Neutrophil (primary cell): ENCODE data around the gene CTDSPL.

Source experiments
- H3K27ac ChIP-seq: fragments of 200-600 bp; sonication (generic); 2 replicates; pipeline ENCODE4 v1.5.1; 2016; ENCODE audit warnings: mild to moderate bottlenecking, moderate library complexity
- H3K27me3 ChIP-seq: fragments of 200-600 bp; sonication (generic); 2 replicates; pipeline ENCODE4 v1.6.0; 2016; ENCODE audit warnings: mild to moderate bottlenecking
- H3K36me3 ChIP-seq: fragments of 200-600 bp; sonication (generic); 2 replicates; pipeline ENCODE4 v1.5.1; 2017
- H3K4me1 ChIP-seq, 2 experiments: fragments of 200-600 bp in 1 of 2; sonication (generic) in 1 of 2; 1 replicate in 1 of 2; 2 replicates in 1 of 2; pipeline versions ENCODE4 v1.5.1 to v1.6.1; 2013 to 2016; ENCODE audit warnings: low read depth in 1 of 2, low read length in 1 of 2, mild to moderate bottlenecking in 1 of 2, moderate library complexity in 1 of 2; ENCODE audit not compliant: control insufficient read depth in 1 of 2, insufficient read depth in 1 of 2
- H3K4me3 ChIP-seq, 2 experiments: fragments of 200-600 bp in 1 of 2; sonication (generic) in 1 of 2; 1 replicate in 1 of 2; 2 replicates in 1 of 2; pipeline ENCODE4 v1.5.1; 2013 to 2016; ENCODE audit warnings: low read depth in 1 of 2, low read length in 1 of 2, mild to moderate bottlenecking in 1 of 2, moderate library complexity in 1 of 2
- H3K9me3 ChIP-seq: fragments of 200-600 bp; sonication (generic); 2 replicates; pipeline ENCODE4 v1.5.1; 2016
- CTCF ChIP-seq: fragments of 200-600 bp; sonication (generic); IDR thresholded peaks from 2 replicates; pipeline ENCODE4 v1.5.1; 2016; ENCODE audit warnings: antibody characterized with exemption

Gene CTDSPL

GRCh38 chr3:37907371-37907770, 45.7 kb downstream of the CTDSPL start:
- Histone ChIP-seq H3K27me3 (no peaks in the 10 kb centered on the region), H3K9me3 (no peaks in the 10 kb centered on the region), H3K27ac (no peak overlapping the region), H3K4me1 (peaks cover 24 to 45% of the 10 kb centered on the region in 2 experiments), H3K4me3 (no peak overlapping the region), H3K36me3 (no peaks in the 10 kb centered on the region)
- TF ChIP-seq CTCF = no peak

GRCh38 chr3:37907906-37908305, 46.2 kb downstream of the CTDSPL start:
- Histone ChIP-seq H3K4me1 (peaks cover 24 to 45% of the 10 kb centered on the region in 2 experiments), H3K27me3 (no peaks in the 10 kb centered on the region), H3K36me3 (no peaks in the 10 kb centered on the region), H3K4me3 (no peak overlapping the region), H3K27ac (no peak overlapping the region), H3K9me3 (no peaks in the 10 kb centered on the region)
- TF ChIP-seq CTCF = no peak

- TF ChIP-seq CTCF = no peak
- Histone ChIP-seq H3K4me1 (peaks cover 34 to 54% of the 10 kb centered on the region in 2 experiments), H3K4me3 (no peak overlapping the region), H3K36me3 (no peaks in the 10 kb centered on the region), H3K27me3 (no peaks in the 10 kb centered on the region), H3K9me3 (no peaks in the 10 kb centered on the region), H3K27ac (peak overlapping the region; percentile 54)
Observed at GRCh38 chr3:37909067-37909911, 47.6 kb downstream of the CTDSPL start.

GRCh38 chr3:37910671-37911400, 49.2 kb downstream of the CTDSPL start:
- Histone ChIP-seq H3K4me1 (peaks cover 41 to 57% of the 10 kb centered on the region in 2 experiments), H3K27me3 (no peaks in the 10 kb centered on the region), H3K27ac (peak overlapping the region; percentile 46), H3K36me3 (no peaks in the 10 kb centered on the region), H3K4me3 (no peak overlapping the region), H3K9me3 (no peaks in the 10 kb centered on the region)
- no peak for TF ChIP-seq CTCF

- Histone ChIP-seq H3K4me3 (no peak overlapping the region), H3K9me3 (no peaks in the 10 kb centered on the region), H3K27ac (peak overlapping the region; percentile 46), H3K27me3 (no peaks in the 10 kb centered on the region), H3K4me1 (peaks cover 39 to 48% of the 10 kb centered on the region in 2 experiments), H3K36me3 (peaks cover 5% of the 10 kb centered on the region)
- no peak for TF ChIP-seq CTCF
Observed at GRCh38 chr3:37912052-37912733, 50.5 kb downstream of the CTDSPL start.
